ENCODE data around the gene ADAMTS15. TPM values are rescaled to one million over a fixed set of nuclear protein-coding genes. Genes with fewer than 3 reads are reported as not detected.
A peak's percentile ranks its signal among the peaks of the same experiment; 100 is the strongest.

The ADAMTS15 gene
- total RNA-seq, 6 donors from 2014 or later, result 2.5 to 23.0 (median 7.2) TPM

- H3K4me3 ChIP-seq, result no peak overlapping the region
- DNase-seq (no peak), ATAC-seq (ENCODE audit: low FRiP score in 2 of 2) (no peak)
- H3K9me3 ChIP-seq, result no peaks in the 10 kb centered on the region
- H3K27me3 ChIP-seq, result peaks cover 0 to 2% (median 0%) of the 10 kb centered on the region in 4 donors
- H3K27ac ChIP-seq, result peak overlapping the region in 3 of 4 donors; percentile 62 to 76 (median 66)
- WGBS, 2 donors, result 71 to 72% methylated on average over 7 of the region's 7 CpGs
- TF ChIP-seq POLR2AphosphoS5 (IDR thresholded peaks at IDR 0.05) (no peak), POLR2A (IDR thresholded peaks at IDR 0.05) (no peak)
- peaks cover 6 to 14% (median 11%) of the 10 kb centered on the region in 4 donors for H3K4me1 ChIP-seq
- H3K36me3 ChIP-seq, result no peaks in the 10 kb centered on the region
These were observed 27.3 kb upstream of the ADAMTS15 start for GRCh38 chr11:130421199-130421585.

GRCh38 chr11:130421697-130422096 lies 26.7 kb upstream of the ADAMTS15 start:
- no peak for ATAC-seq (ENCODE audit: low FRiP score in 2 of 2)
- Histone ChIP-seq H3K4me1 (peaks cover 6 to 14% (median 11%) of the 10 kb centered on the region in 4 donors), H3K4me3 (no peak overlapping the region), H3K9me3 (no peaks in the 10 kb centered on the region), H3K27ac (peak overlapping the region in 3 of 4 donors; percentile 62 to 76 (median 66)), H3K27me3 (peaks cover 0 to 5% (median 2%) of the 10 kb centered on the region in 4 donors), H3K36me3 (no peaks in the 10 kb centered on the region)
- WGBS, 2 donors, result 83 to 87% methylated on average over 6 to 8 of the region's 8 CpGs
- peak in 1 of 2 donors; percentile 34 for DNase-seq
- TF ChIP-seq POLR2AphosphoS5 (IDR thresholded peaks at IDR 0.05) (no peak), CTCF (IDR thresholded peaks at IDR 0.05) (no peak), POLR2A (IDR thresholded peaks at IDR 0.05) (no peak), EP300 (IDR thresholded peaks at IDR 0.05) (no peak)

- 88 to 91% methylated on average over 16 to 22 of the region's 22 CpGs for WGBS, 2 donors
- peak in 1 of 2 donors; percentile 59 for DNase-seq
- H3K4me3 ChIP-seq, result no peak overlapping the region
- peaks cover 0 to 9% (median 3%) of the 10 kb centered on the region in 4 donors for H3K27me3 ChIP-seq
- TF ChIP-seq POLR2AphosphoS5 (IDR thresholded peaks at IDR 0.05) (no peak), EP300 (IDR thresholded peaks at IDR 0.05) (no peak), CTCF (IDR thresholded peaks at IDR 0.05) (no peak), POLR2A (IDR thresholded peaks at IDR 0.05) (no peak)
- peaks cover 9 to 18% (median 11%) of the 10 kb centered on the region in 4 donors for H3K4me1 ChIP-seq
- no peak for ATAC-seq (ENCODE audit: low FRiP score in 2 of 2)
- H3K9me3 ChIP-seq, result no peaks in the 10 kb centered on the region
- H3K27ac ChIP-seq, result peak overlapping the region in 2 of 4 donors; percentile 62 to 76
- no peaks in the 10 kb centered on the region for H3K36me3 ChIP-seq
These were observed 26.0 kb upstream of the ADAMTS15 start for GRCh38 chr11:130422251-130422995.

DNA sequence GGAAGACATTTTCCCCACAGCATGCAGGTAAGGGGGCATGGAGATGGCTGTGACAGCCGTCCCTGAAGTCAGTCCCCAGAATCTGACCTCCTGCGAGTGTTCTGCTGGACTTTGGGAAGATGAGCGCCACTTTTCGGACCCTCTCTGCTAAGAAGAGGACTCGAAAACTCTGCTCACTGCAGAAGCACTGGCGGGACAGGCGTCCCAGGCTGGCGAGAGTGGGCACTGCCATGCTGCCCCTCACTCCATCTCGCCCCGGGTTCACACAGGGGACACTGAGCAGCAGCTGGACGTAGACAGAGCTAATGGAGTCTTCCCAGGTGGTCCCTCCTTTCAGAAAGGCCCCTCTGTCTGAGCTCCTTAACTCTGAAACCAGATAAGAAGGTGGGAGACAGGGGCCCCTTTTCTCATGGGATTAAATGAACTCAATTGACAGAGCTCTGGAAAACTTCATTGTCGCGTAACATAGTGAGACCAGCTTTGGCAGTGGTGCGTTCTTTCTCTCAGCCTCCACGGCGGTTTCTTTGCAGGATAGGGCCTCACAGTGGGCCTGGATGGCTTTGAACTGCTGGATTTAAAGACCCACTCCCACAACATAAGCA lies 24.8 kb upstream of the ADAMTS15 start:
- DNase-seq, result peak in 1 of 2 donors; percentile 51
- H3K27me3 ChIP-seq, result peaks cover 0 to 16% (median 8%) of the 10 kb centered on the region in 4 donors
- WGBS, 2 donors, result 83 to 89% methylated on average over 16 of the region's 16 CpGs

More for the DNA sequence above, 24.8 kb upstream of the ADAMTS15 start:
- TF ChIP-seq CTCF (IDR thresholded peaks at IDR 0.05), result no peak
- TF ChIP-seq POLR2AphosphoS5 (IDR thresholded peaks at IDR 0.05), result no peak
- TF ChIP-seq EP300 (IDR thresholded peaks at IDR 0.05), result no peak
- TF ChIP-seq POLR2A (IDR thresholded peaks at IDR 0.05), result no peak
- Histone ChIP-seq H3K4me1 (peaks cover 15 to 30% (median 17%) of the 10 kb centered on the region in 4 donors), H3K27ac (peak overlapping the region in 1 of 4 donors; percentile 55), H3K4me3 (no peak overlapping the region), H3K36me3 (no peaks in the 10 kb centered on the region), H3K9me3 (no peaks in the 10 kb centered on the region)
- ATAC-seq (ENCODE audit: low FRiP score in 2 of 2), result no peak

Data from upper lobe of left lung (tissue), 6 donors.